Liver (tissue), 9 donors: Measurements from ENCODE around the gene KCNQ5. TPM values are rescaled to one million over a fixed set of nuclear protein-coding genes. Genes with fewer than 3 reads are reported as not detected.

ENCODE experiments used
- DNase-seq: peaks from one replicate; pipeline ENCODE4 v3.0.0-alpha.2; 2017; ENCODE audit warnings: low spot score
- H3K27ac ChIP-seq, 2 donors: one replicate each; pipeline ENCODE4 v1.7.0; 2013; ENCODE audit warnings: inconsistent platforms in 2 of 2, low read length in 2 of 2, control low read depth in 1 of 2, low read depth in 1 of 2, mild to moderate bottlenecking in 1 of 2
- H3K27me3 ChIP-seq, 4 donors: one replicate each; pipeline versions ENCODE4 v1.6.1 to v1.7.0; 2013; ENCODE audit warnings: low read length in 3 of 4, inconsistent platforms in 1 of 4, mild to moderate bottlenecking in 1 of 4, moderate library complexity in 1 of 4; ENCODE audit not compliant: control insufficient read depth in 4 of 4, insufficient read depth in 4 of 4
- H3K36me3 ChIP-seq, 4 donors: one replicate each; pipeline versions ENCODE4 v1.6.1 to v1.7.0; 2013; ENCODE audit warnings: low read length in 3 of 4, mild to moderate bottlenecking in 3 of 4, low read depth in 1 of 4, moderate library complexity in 1 of 4; ENCODE audit not compliant: control insufficient read depth in 4 of 4, insufficient read depth in 3 of 4
- H3K4me1 ChIP-seq, 4 donors: one replicate each; pipeline versions ENCODE4 v1.6.1 to v1.7.0; 2013; ENCODE audit warnings: low read length in 3 of 4, mild to moderate bottlenecking in 3 of 4, moderate library complexity in 1 of 4; ENCODE audit not compliant: control insufficient read depth in 4 of 4, insufficient read depth in 4 of 4
- H3K4me3 ChIP-seq, 3 donors: one replicate each; pipeline versions ENCODE4 v1.6.1 to v1.7.0; 2013; ENCODE audit warnings: low read length in 3 of 3, control low read depth in 1 of 3, low read depth in 1 of 3, mild to moderate bottlenecking in 1 of 3
- H3K9ac ChIP-seq, 2 donors: one replicate each; pipeline ENCODE4 v1.7.0; 2013; ENCODE audit warnings: low read length in 2 of 2, mild to moderate bottlenecking in 2 of 2, moderate library complexity in 2 of 2, control low read depth in 1 of 2, low read depth in 1 of 2
- H3K9me3 ChIP-seq, 4 donors: one replicate each; pipeline versions ENCODE4 v1.6.1 to v1.7.0; 2013; ENCODE audit warnings: low read length in 3 of 4; ENCODE audit not compliant: control insufficient read depth in 4 of 4
- CTCF ChIP-seq: fragments of 150-350 bp; IDR thresholded peaks from 2 replicates; pipeline ENCODE4 v1.5.1; 2017; ENCODE audit warnings: improper control_type of control experiment, low read depth, low read length; ENCODE audit not compliant: missing input control
- EGR1 ChIP-seq, 2 donors: IDR thresholded peaks; 2 replicates each; pipeline ENCODE4 v1.6.1; 2016 to 2018; ENCODE audit warnings: antibody characterized with exemption in 2 of 2, low read depth in 2 of 2
- FOXA2 ChIP-seq: IDR thresholded peaks from 2 replicates; pipeline ENCODE4 v1.6.1; 2016; ENCODE audit warnings: antibody characterized with exemption
- GABPA ChIP-seq, 2 donors: IDR thresholded peaks in 1 of 2; conservative IDR thresholded peaks in 1 of 2; 2 replicates each; pipeline ENCODE4 v1.6.1; 2016; ENCODE audit warnings: antibody characterized with exemption in 2 of 2, mild to moderate bottlenecking in 1 of 2, moderate library complexity in 1 of 2
- HNF4A ChIP-seq, 2 donors: conservative IDR thresholded peaks; 2 replicates each; pipeline ENCODE4 v1.6.1; 2016; ENCODE audit warnings: antibody characterized with exemption in 2 of 2, mild to moderate bottlenecking in 2 of 2
- HNF4G ChIP-seq: IDR thresholded peaks from 2 replicates; pipeline ENCODE4 v1.6.1; 2016; ENCODE audit warnings: antibody characterized with exemption
- JUND ChIP-seq, 2 donors: IDR thresholded peaks; 2 replicates each; pipeline ENCODE4 v1.6.1; 2016; ENCODE audit warnings: antibody characterized with exemption in 2 of 2
- MAX ChIP-seq: IDR thresholded peaks from 2 replicates; pipeline ENCODE4 v1.6.1; 2016; ENCODE audit warnings: antibody characterized with exemption
- NR2F2 ChIP-seq: IDR thresholded peaks from 2 replicates; pipeline ENCODE4 v1.6.1; 2016; ENCODE audit warnings: antibody characterized with exemption
- RAD21 ChIP-seq, 2 donors: IDR thresholded peaks; 2 replicates each; pipeline ENCODE4 v1.6.1; 2016; ENCODE audit warnings: antibody characterized with exemption in 2 of 2, mild to moderate bottlenecking in 2 of 2
- REST ChIP-seq: IDR thresholded peaks from 2 replicates; pipeline ENCODE4 v1.6.1; 2016; ENCODE audit warnings: antibody characterized with exemption, mild to moderate bottlenecking
- RXRA ChIP-seq, 2 donors: IDR thresholded peaks; 2 replicates each; pipeline ENCODE4 v1.6.1; 2017 to 2018; ENCODE audit warnings: antibody characterized with exemption in 2 of 2, mild to moderate bottlenecking in 1 of 2
- SP1 ChIP-seq: IDR thresholded peaks from 2 replicates; pipeline ENCODE4 v1.6.1; 2018; ENCODE audit warnings: antibody characterized with exemption, mild to moderate bottlenecking
- TAF1 ChIP-seq: conservative IDR thresholded peaks from 2 replicates; pipeline ENCODE4 v1.6.1; 2016; ENCODE audit warnings: antibody characterized with exemption, mild to moderate bottlenecking
- YY1 ChIP-seq: IDR thresholded peaks from 2 replicates; pipeline ENCODE4 v1.6.1; 2016; ENCODE audit warnings: antibody characterized with exemption, mild to moderate bottlenecking
- WGBS: extraction: QIAGEN DNeasy Blood & Tissue Kit; methylation state at CpG from one replicate; pipeline ENCODE4 v1.1.7; 2013; 5-methylcytosine and 5-hydroxymethylcytosine counted together
- polyA plus RNA-seq, 2 donors: library from polyadenylated mRNA; stranded (reverse) in 1 of 2; unstranded in 1 of 2; fragments of 200-250 nt in 1 of 2; fragments of >200 nt in 1 of 2; fragmentation: Nextera tagmentation in 1 of 2; extraction: Ambion mirVana in 1 of 2; gene quantifications; one replicate each; pipeline versions ENCODE4 v1.2.1 to v1.2.3, GENCODE V29; 2013 to 2015
- total RNA-seq, 2 donors: library from RNA; depleted of rRNA; stranded (reverse); fragments of >200 nt; gene quantifications; one replicate each; pipeline ENCODE4 v1.2.3, GENCODE V29; 2014
- TF ChIP-seq, protein P1 (sequence below): IDR thresholded peaks from 2 replicates; pipeline ENCODE4 v1.6.1; 2016; ENCODE audit warnings: antibody characterized with exemption
- donor health status: healthy.
- donor health status: healthy.
- donor health status: healthy.
- donor health status: healthy.
- donor health status: healthy.

The KCNQ5 gene
- total and polyA plus RNA-seq, 4 donors: 0.02 to 1.1 (median 0.15) TPM

- TF ChIP-seq CTCF (no peak), FOXA2 (no peak), RXRA (IDR thresholded peaks at IDR 0.05) (no peak), JUND (IDR thresholded peaks at IDR 0.05) (no peak), GABPA (IDR thresholded peaks at IDR 0.05 in 1 of 2, conservative IDR thresholded peaks at IDR 0.05 in 1 of 2) (no peak), HNF4A (conservative IDR thresholded peaks at IDR 0.05) (no peak), RAD21 (IDR thresholded peaks at IDR 0.05) (no peak)
These were observed 89.9 kb downstream of the KCNQ5 start (continued) for GRCh38 chr6:72711731-72712130.

GRCh38 chr6:72712910-72713309, 91.0 kb downstream of the KCNQ5 start:
- Histone ChIP-seq H3K9me3 (peaks cover 0 to 7% (median under 1%) of the 10 kb centered on the region in 4 donors), H3K4me3 (no peak overlapping the region), H3K36me3 (no peaks in the 10 kb centered on the region), H3K9ac (no peak overlapping the region), H3K4me1 (no peaks in the 10 kb centered on the region), H3K27ac (no peak overlapping the region), H3K27me3 (no peaks in the 10 kb centered on the region)
- TF ChIP-seq TAF1 (no peak), NR2F2 (no peak), JUND (IDR thresholded peaks at IDR 0.05) (no peak), EGR1 (IDR thresholded peaks at IDR 0.05; ENCODE audit: low read depth in 2 of 2) (no peak), RXRA (IDR thresholded peaks at IDR 0.05) (no peak), HNF4A (conservative IDR thresholded peaks at IDR 0.05) (no peak)
- TF ChIP-seq, protein P1, sequence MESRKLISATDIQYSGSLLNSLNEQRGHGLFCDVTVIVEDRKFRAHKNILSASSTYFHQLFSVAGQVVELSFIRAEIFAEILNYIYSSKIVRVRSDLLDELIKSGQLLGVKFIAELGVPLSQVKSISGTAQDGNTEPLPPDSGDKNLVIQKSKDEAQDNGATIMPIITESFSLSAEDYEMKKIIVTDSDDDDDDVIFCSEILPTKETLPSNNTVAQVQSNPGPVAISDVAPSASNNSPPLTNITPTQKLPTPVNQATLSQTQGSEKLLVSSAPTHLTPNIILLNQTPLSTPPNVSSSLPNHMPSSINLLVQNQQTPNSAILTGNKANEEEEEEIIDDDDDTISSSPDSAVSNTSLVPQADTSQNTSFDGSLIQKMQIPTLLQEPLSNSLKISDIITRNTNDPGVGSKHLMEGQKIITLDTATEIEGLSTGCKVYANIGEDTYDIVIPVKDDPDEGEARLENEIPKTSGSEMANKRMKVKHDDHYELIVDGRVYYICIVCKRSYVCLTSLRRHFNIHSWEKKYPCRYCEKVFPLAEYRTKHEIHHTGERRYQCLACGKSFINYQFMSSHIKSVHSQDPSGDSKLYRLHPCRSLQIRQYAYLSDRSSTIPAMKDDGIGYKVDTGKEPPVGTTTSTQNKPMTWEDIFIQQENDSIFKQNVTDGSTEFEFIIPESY: no peak
- no peak for DNase-seq
- 51% methylated on average over 6 of the region's 6 CpGs for WGBS

GRCh38 chr6:72715119-72715518, 93.3 kb downstream of the KCNQ5 start:
- 58% methylated on average over 5 of the region's 5 CpGs for WGBS
- H3K9ac ChIP-seq: no peak overlapping the region
- no peak overlapping the region for H3K4me3 ChIP-seq
- no peak for TF ChIP-seq HNF4G
- TF ChIP-seq, protein P1: no peak
- TF ChIP-seq REST: no peak
- TF ChIP-seq YY1: no peak
- TF ChIP-seq CTCF: no peak
- TF ChIP-seq MAX: no peak
- no peak for TF ChIP-seq HNF4A (conservative IDR thresholded peaks at IDR 0.05)
- no peak for TF ChIP-seq GABPA (IDR thresholded peaks at IDR 0.05 in 1 of 2, conservative IDR thresholded peaks at IDR 0.05 in 1 of 2)
- no peak for TF ChIP-seq SP1
- H3K4me1 ChIP-seq: no peaks in the 10 kb centered on the region
- H3K27ac ChIP-seq: no peak overlapping the region
- no peaks in the 10 kb centered on the region for H3K27me3 ChIP-seq
- peaks cover 0 to 6% (median under 1%) of the 10 kb centered on the region in 4 donors for H3K9me3 ChIP-seq
- no peaks in the 10 kb centered on the region for H3K36me3 ChIP-seq
- DNase-seq: no peak
